ENCODE data around the gene ACOX3. TPM values are rescaled to one million over a fixed set of nuclear protein-coding genes. Genes with fewer than 3 reads are reported as not detected.
"Not testable (repeated sequence)": the region's sequence is repeated elsewhere in the genome, so short reads cannot be mapped to it uniquely, and the experiment has no call there.

ACOX3 gene
- total RNA-seq, 2 experiments from 2014 or later, result 16.8 to 17.7 TPM

DNA sequence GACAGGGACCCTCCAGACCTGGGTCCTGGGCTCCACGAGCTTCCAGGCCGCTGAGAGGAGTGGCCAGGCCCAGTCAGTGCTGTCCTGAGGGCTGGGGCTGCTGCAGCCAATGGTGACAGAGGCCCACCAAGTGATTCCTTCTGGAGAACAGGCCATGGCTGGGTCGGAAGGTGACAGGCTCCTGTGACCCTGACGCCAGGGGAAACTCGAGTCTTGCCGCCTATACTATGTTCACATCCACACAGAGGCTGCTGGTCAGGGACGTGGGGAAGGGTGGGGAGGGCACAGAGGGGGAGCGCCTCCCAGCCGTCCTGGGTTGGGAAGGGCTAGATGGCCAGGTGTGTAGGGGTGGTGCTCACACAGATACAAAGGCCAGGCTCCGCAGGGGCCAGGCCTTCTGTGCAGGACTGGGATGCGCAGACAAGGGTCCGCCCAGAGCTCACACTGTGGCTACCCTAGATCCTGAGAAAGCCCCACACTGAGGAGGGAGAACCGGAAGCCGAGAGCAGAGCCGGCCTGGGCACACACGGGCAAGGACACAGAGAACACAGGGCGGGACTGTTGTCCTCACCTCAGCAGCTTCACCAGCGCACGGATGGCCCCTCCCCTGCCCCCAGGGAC lies 89.6 kb downstream of the ACOX3 start:
- Mint-ChIP-seq H3K36me3 (ENCODE audit: low read depth) (no peaks in the 10 kb centered on the region), H3K27ac (no peak overlapping the region), H3K27me3 (no peaks in the 10 kb centered on the region), H3K9me3 (no peaks in the 10 kb centered on the region), H3K4me1 (no peaks in the 10 kb centered on the region), H3K4me3 (no peak overlapping the region)
- no peak for DNase-seq
- POLR2A ChIA-PET, result no interaction called here
- CTCF ChIA-PET, result no interaction called here

DNA sequence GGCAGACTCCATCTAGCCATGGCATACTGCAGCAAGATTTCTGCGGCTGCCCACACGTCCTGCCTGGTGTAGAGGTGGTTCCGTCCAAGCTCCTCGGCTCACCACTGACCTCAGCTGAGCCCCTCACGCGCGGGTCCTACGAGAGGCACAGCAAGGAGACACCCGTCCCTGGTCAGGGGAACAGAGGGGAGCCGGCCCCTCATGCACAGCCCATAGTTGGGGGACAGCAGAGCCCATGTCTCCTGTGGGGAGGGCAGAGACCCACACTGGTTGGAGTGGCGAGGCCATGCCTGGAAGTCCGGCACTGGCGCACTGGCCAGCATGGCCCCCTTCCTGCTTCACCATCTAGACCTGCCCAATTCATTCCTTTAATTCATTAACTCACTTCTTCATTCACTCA lies 90.2 kb downstream of the ACOX3 start:
- Mint-ChIP-seq H3K4me1 (no peaks in the 10 kb centered on the region), H3K27me3 (no peaks in the 10 kb centered on the region)

DNA sequence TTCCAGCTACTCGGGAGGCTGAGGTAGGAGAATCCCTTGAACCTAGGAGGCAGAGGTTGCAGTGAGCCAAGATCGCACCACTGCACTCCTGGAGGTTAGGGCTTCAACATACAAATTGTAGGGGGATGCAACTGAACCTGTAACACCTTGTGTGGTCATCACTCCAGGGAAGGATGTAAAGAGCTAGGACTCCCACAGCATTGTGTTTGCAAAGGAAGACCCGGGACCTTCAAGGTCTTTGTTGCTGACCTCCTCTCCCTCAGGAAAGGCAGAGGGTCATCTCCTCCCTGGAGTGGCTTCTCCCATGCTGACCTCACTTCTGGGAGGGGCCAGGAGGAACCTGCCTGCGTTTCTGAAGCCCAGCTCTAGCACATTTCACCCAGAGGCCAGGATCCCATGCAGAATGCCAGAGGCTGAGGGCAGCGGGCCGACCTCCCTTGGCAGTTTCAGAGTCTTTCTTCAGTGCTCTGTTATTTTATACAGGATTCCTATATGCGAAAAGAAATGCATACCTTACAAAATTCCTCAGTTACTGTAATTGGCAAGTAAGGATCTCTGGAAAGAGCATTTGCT lies 90.8 kb downstream of the ACOX3 start:
- H3K4me3 Mint-ChIP-seq, result no peak overlapping the region
- no peak overlapping the region for H3K27ac Mint-ChIP-seq
- H3K27me3 Mint-ChIP-seq, result no peaks in the 10 kb centered on the region
- no peaks in the 10 kb centered on the region for H3K4me1 Mint-ChIP-seq
- ChIA-PET CTCF (no interaction called here), POLR2A (no interaction called here)
- no peaks in the 10 kb centered on the region for H3K36me3 Mint-ChIP-seq (ENCODE audit: low read depth)
- no peak for DNase-seq
- no peaks in the 10 kb centered on the region for H3K9me3 Mint-ChIP-seq

More for the DNA sequence above, 90.2 kb downstream of the ACOX3 start:
- DNase-seq, result no peak
- H3K27ac Mint-ChIP-seq, result no peak overlapping the region
- H3K36me3 Mint-ChIP-seq (ENCODE audit: low read depth), result no peaks in the 10 kb centered on the region
- H3K4me3 Mint-ChIP-seq, result no peak overlapping the region
- ChIA-PET CTCF (no interaction called here), POLR2A (no interaction called here)
- no peaks in the 10 kb centered on the region for H3K9me3 Mint-ChIP-seq

DNA sequence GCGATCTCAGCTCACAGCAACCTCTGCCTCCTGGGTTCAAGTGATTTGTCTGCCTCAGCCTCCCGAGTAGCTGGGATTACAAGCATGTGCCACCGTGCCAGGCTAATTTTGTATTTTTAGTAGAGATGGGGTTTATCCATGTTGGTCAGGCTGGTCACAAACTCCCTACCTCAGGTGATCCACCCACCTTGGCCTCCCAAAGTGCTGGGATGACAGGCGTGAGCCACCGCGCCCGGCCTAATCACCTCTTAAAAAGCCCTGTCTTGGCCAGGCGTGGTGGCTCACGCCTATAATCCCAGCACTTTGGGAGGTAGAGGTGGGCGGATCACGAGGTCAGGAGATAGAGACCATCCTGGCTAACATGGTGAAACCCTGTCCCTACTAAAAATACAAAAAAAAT lies 91.3 kb downstream of the ACOX3 start:
- H3K27ac Mint-ChIP-seq; H3K27me3 Mint-ChIP-seq; H3K4me3 Mint-ChIP-seq; H3K36me3 Mint-ChIP-seq (ENCODE audit: low read depth); DNase-seq; H3K4me1 Mint-ChIP-seq; CTCF ChIA-PET; POLR2A ChIA-PET; H3K9me3 Mint-ChIP-seq: not testable (repeated sequence)

DNA sequence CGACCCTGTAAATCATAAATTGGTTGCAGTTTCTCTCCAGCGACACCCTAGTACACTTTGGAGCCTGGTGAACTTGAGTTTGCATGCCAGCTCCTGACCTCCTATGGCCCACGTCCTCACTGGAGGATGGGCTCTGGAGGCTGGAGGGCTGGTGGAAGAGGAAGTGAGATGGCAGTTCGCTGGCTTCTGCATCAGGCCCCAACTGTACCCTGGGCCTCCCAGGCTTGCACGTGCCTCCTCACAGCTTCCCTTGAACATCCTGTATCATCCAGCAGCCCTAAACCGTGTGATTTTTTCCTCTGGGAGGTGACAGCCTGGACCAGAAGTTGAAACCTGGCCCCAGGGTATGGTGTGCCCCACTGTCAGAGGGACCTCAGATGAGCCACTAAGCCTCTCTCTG lies 92.5 kb downstream of the ACOX3 start:
- no peaks in the 10 kb centered on the region for H3K27me3 Mint-ChIP-seq
- POLR2A ChIA-PET, result no interaction called here
- no peak overlapping the region for H3K4me3 Mint-ChIP-seq
- CTCF ChIA-PET, result no interaction called here
- no peaks in the 10 kb centered on the region for H3K4me1 Mint-ChIP-seq
- H3K9me3 Mint-ChIP-seq, result no peaks in the 10 kb centered on the region
- H3K36me3 Mint-ChIP-seq (ENCODE audit: low read depth), result no peaks in the 10 kb centered on the region
- H3K27ac Mint-ChIP-seq, result no peak overlapping the region
- no peak for DNase-seq

DNA sequence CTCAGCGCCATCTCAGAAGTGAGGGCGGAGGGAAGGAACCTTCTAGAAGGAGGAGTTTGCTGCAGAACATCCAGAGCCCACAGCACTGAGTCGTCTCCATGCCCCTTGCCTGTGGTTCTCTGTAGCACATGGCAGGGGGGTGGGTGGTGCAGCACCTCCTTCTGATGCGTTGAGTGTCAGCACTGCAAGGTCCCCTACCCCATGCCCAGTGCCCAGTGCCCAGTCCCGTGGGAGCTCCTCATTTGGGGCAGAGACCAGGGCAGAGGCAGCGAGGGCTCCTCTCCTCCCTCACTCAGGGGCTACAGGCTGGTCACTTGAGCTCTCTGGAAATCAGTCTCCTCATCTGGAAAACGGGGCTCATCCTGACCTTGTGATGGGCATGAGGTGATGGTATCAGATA lies 92.9 kb downstream of the ACOX3 start:
- Mint-ChIP-seq H3K4me1 (no peaks in the 10 kb centered on the region), H3K27me3 (no peaks in the 10 kb centered on the region)
- POLR2A ChIA-PET, result no interaction called here

DNA sequence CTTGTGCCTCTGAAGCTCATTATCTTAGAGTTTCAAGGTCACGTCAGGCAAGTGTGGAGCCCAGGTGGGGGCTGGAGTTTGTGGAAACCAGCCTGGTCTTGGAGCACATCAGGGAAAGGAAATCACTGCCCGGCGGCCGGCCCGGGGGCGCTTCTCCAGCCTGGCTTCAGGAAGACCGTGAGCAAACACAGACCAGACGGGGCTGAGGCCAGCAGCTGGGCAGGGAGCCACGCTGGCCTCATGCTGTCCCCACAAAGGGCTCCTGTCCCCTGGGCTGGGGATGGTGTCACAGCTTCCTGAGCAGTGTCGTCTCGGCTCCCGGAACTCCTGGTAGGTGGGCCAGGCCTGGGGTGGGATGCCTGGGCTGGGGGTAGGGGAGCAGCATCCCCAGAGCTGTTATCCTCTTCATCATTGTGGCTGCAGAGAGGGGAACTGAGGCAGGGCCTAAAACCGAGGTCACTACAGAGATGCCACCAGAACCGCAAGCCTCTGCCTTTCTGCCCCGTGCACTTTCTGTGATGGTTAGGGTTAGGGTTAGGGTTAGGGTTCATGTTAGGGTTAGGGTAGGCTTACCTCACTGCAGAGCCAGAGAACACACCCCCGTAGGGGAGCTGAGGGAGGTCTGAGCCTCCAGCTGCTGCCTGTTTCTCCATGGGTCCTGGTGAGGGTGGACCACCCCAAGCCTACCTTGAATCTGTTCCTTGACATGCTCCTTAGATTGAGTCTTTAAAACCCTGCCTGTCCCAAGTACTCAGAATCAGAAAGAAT lies 93.5 kb downstream of the ACOX3 start:
- Mint-ChIP-seq H3K27me3 (no peaks in the 10 kb centered on the region), H3K4me3 (no peak overlapping the region), H3K27ac (no peak overlapping the region), H3K4me1 (no peaks in the 10 kb centered on the region), H3K36me3 (ENCODE audit: low read depth) (no peaks in the 10 kb centered on the region), H3K9me3 (no peaks in the 10 kb centered on the region)
- ChIA-PET CTCF (no interaction called here), POLR2A (no interaction called here)
- no peak for DNase-seq

More for the DNA sequence above, 92.9 kb downstream of the ACOX3 start:
- Mint-ChIP-seq H3K27ac (no peak overlapping the region), H3K4me3 (no peak overlapping the region), H3K36me3 (ENCODE audit: low read depth) (no peaks in the 10 kb centered on the region), H3K9me3 (no peaks in the 10 kb centered on the region)
- CTCF ChIA-PET, result no interaction called here
- DNase-seq, result no peak

DNA sequence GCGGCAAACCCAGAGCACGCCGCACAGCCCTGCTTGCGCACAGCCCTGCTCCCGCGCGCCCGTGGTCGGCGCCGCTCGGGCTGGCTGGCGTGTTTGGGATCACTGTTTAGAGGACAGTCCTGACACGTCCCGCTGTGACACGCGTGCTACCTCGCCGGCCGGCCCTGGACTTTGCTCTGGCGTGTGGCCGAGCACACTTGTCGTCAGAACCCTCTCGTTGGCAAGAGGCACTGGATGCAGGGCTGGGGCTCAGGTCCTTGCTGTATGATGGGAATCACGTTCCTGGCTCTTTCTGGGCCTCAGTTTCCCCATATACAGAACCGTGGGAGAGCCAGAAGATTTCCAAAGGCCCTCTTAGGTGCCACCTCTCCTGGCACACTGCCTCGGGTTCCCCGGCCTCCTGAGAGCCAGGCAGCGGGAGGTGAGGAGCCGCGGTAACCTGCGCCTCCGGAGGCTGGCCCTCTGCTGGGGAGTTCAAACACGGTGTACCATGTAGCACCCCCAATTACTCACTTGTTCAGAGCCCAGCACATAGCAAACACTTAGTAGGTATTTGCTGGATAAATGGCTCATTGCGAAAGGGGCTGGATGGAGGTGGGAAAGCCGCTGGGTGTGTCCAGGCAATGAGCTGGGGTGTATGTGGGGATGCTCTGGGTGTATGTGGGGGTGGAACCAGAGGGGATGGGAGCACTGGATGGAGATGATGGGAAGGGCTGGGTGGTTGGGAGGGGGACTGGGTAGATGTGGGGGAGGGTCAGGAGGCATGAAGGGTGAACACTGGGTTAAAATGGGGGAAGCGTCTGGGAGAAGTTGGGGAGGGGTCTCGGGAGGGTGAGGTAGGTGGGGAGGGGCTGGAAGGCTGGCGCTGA lies 94.3 kb downstream of the ACOX3 start:
- no peak overlapping the region for H3K27ac Mint-ChIP-seq
- H3K4me1 Mint-ChIP-seq, result no peaks in the 10 kb centered on the region
- DNase-seq, result no peak
- H3K27me3 Mint-ChIP-seq, result no peaks in the 10 kb centered on the region
- no peak overlapping the region for H3K4me3 Mint-ChIP-seq
- H3K9me3 Mint-ChIP-seq, result no peaks in the 10 kb centered on the region
- ChIA-PET CTCF (no interaction called here), POLR2A (no interaction called here)
- H3K36me3 Mint-ChIP-seq (ENCODE audit: low read depth), result no peaks in the 10 kb centered on the region

DNA sequence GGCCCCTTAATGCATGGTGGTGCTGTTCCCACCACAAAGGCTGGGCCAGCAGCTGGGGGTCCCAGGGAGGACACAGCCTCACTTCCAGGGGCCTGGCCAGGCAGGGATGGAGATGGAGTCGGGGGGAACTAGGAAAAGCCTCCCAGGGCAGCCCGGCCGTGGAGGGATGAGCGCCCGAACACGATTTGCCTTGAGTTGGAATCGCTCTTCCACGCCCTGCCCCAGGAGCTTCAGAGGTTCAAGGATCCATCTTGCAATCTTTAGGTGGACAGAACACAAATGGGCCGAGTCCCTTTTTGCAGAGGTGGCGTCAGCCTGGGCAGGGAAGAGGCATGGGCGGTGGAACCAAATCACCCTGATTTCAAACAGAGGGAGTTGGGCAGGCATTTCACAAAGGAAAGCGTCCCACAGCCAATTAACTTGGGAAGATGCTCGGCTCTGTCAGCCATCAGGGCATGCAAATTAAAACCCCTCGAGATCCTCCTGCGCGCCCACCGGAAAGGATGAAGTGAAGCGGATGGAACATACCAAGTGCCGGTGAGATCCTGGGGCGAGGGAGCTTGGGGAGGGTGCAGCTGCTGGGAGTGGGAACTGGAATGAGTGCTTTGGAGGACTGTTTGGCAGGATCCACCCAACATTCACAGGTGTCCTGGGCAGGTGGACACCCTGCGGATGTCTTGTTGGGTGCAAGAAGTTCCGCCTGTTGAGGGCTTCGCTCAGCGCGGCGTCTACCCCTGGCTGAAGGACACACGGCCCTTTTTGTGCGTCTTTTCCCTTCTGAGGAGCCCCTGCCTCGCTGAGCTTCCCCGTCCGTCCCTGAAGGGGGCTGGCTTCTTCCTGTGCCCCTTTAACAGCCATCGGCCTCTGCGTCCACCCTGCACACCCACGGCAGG lies 95.2 kb downstream of the ACOX3 start:
- Mint-ChIP-seq H3K27ac (no peak overlapping the region), H3K9me3 (no peaks in the 10 kb centered on the region), H3K4me3 (no peak overlapping the region), H3K4me1 (no peaks in the 10 kb centered on the region), H3K36me3 (ENCODE audit: low read depth) (no peaks in the 10 kb centered on the region), H3K27me3 (no peaks in the 10 kb centered on the region)
- DNase-seq, result no peak
- ChIA-PET POLR2A (no interaction called here), CTCF (no interaction called here)

DNA sequence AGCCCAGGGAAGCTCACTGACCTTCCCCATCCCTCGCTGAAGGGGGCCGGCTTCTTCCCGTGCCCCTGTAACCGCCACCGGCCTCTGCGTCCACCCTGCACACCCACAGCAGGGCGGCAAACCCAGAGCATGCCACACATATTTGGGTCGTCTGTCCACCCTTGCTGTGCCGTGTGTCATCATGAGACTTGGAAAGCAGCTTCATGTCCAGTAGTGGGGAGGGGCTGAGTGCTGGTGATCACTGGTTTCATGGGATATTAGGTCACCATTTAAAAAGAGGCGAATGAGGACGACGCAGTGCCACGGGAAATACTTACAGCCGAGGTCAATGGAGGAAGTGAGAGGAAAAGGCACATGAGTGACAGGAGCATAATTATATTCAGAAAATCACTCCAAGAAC lies 96.1 kb downstream of the ACOX3 start:
- H3K4me1 Mint-ChIP-seq, result no peaks in the 10 kb centered on the region
- DNase-seq, result no peak
- no peaks in the 10 kb centered on the region for H3K9me3 Mint-ChIP-seq
- ChIA-PET CTCF (no interaction called here), POLR2A (no interaction called here)
- H3K4me3 Mint-ChIP-seq, result no peak overlapping the region
- H3K27me3 Mint-ChIP-seq, result no peaks in the 10 kb centered on the region
- no peaks in the 10 kb centered on the region for H3K36me3 Mint-ChIP-seq (ENCODE audit: low read depth)
- no peak overlapping the region for H3K27ac Mint-ChIP-seq

DNA sequence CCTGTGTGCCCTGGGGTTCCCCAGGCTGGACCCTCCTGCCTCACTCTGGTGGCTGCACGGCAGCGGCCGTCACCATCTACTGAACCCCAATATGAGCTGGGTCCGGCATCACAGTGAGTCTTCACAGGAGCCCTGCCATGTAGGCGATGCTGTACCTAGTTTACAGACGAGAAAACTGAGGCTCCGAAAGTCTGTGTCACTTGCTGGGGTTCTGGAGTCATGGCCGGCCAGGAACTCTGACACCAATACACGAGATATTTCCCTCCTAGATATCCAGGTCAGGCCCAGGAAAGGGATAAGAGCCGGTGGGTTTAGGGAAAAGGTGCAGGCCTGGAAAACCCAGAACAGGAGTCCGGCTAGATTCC lies 96.6 kb downstream of the ACOX3 start:
- H3K4me3 Mint-ChIP-seq, result no peak overlapping the region
- no peaks in the 10 kb centered on the region for H3K36me3 Mint-ChIP-seq (ENCODE audit: low read depth)
- no peak overlapping the region for H3K27ac Mint-ChIP-seq
- ChIA-PET POLR2A (no interaction called here), CTCF (no interaction called here)
- H3K9me3 Mint-ChIP-seq, result no peaks in the 10 kb centered on the region
- H3K27me3 Mint-ChIP-seq, result no peaks in the 10 kb centered on the region
- DNase-seq, result no peak
- no peaks in the 10 kb centered on the region for H3K4me1 Mint-ChIP-seq

DNA sequence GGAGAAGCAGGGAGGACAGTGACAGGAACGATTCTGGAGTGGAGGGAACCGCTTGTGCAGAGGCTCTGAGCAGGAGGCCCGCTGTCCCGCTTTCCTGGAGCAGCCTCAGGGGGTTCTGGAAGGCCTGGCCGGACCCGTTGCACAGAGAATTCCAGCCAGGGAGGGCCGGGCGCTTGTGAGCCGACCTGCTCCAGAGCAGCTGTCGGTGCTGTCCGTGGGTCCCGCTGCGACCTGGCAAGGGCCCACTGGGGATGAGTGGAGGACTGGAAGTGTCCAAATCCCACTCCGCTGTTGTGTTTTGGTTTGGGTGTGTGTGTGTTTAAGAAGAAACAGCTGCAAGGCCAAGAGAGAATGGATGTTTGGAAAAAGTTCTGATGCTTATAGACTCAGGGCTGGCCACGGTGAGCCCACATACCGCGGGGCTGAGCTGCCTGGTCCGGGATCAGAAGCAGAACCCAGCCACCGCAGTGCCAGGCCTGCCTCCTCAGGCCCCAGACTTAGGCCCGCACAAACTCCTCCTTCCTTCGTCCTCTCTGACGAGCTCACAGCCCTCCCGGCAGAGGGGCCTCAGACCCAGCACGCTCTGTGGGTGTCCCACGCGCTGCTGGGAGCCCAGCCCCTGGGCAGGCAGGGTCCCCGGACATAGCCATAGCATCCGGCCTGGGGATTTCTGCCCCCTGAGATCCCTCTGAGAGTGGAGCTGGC lies 97.1 kb downstream of the ACOX3 start:
- ChIA-PET CTCF (no interaction called here), POLR2A (no interaction called here)
- Mint-ChIP-seq H3K27me3 (peaks cover 2% of the 10 kb centered on the region), H3K4me1 (no peaks in the 10 kb centered on the region), H3K4me3 (no peak overlapping the region), H3K9me3 (no peaks in the 10 kb centered on the region), H3K27ac (no peak overlapping the region), H3K36me3 (ENCODE audit: low read depth) (no peaks in the 10 kb centered on the region)
- DNase-seq, result no peak
